SK-N-SH (cell line): ENCODE data around the gene HOXB5.

ENCODE experiments used
- CTCF ChIP-seq: fragments of 200-600 bp; sonication (generic); IDR thresholded peaks from 2 replicates; pipeline ENCODE4 v1.6.1; 2017; ENCODE audit warnings: antibody characterized with exemption, mild to moderate bottlenecking, moderate library complexity
- FOXJ3 ChIP-seq: sonication (generic); formaldehyde crosslinking; IDR thresholded peaks from 2 replicates; pipeline ENCODE4 v1.5.1; 2020; ENCODE audit warnings: mild to moderate bottlenecking, missing genetic modification reagents
- GATA2 ChIP-seq: sonication (generic); formaldehyde crosslinking; IDR thresholded peaks from 2 replicates; pipeline ENCODE4 v1.5.0; 2020; ENCODE audit warnings: mild to moderate bottlenecking, missing genetic modification reagents
- MXI1 ChIP-seq: IDR thresholded peaks from 2 replicates; pipeline ENCODE4 v1.6.1; 2012; ENCODE audit warnings: mild to moderate bottlenecking, low read depth, low read length, improper control_type of control experiment
- POLR2AphosphoS5 ChIP-seq: IDR thresholded peaks from 2 replicates; pipeline ENCODE4 v1.6.1; 2012; ENCODE audit warnings: low read depth, low read length
- TCF12 ChIP-seq: IDR thresholded peaks from 2 replicates; pipeline ENCODE4 v1.4.0; 2012

- TF ChIP-seq GATA2 (CRISPR knock-in tag) = no peak
- no peak for TF ChIP-seq MXI1
- no peak for TF ChIP-seq TCF12
- no peak for TF ChIP-seq CTCF
- TF ChIP-seq POLR2AphosphoS5 = no peak
- no peak for TF ChIP-seq FOXJ3 (CRISPR knock-in tag)
Observed at GRCh38 chr17:48615047-48615962, 21.7 kb upstream of the HOXB5 start, which contains the start of gene HOXB8.
